HL-60 (cell line): Measurements from ENCODE around the gene SMC3.

Experiments used
- DNase-seq, 2 experiments: peaks; one replicate each; pipeline ENCODE4 v3.0.0-alpha.2; 2010 to 2020; ENCODE audit warnings: low read depth in 1 of 2, low spot score in 1 of 2
- H3K27ac ChIP-seq: fragments of 250-450 bp; sonication (Bioruptor Pico); replicated peaks from 2 replicates; pipeline ENCODE4 v1.5.1; 2020; ENCODE audit warnings: mild to moderate bottlenecking, moderate library complexity
- H3K27me3 ChIP-seq: fragments of 250-450 bp; sonication (Bioruptor Pico); 2 replicates; pipeline ENCODE4 v1.5.1; 2021; ENCODE audit warnings: mild to moderate bottlenecking, moderate library complexity; ENCODE audit not compliant: insufficient read depth, poor library complexity, severe bottlenecking
- H3K4me3 ChIP-seq: replicated peaks from 2 replicates; pipeline ENCODE4 v1.5.1; 2011; ENCODE audit warnings: mild to moderate bottlenecking, control low read depth, low read length; ENCODE audit not compliant: insufficient read depth
- CTCF ChIP-seq: IDR thresholded peaks from one replicate; pipeline ENCODE4 v1.5.1; 2011; ENCODE audit warnings: low read length, control low read depth, inconsistent platforms; ENCODE audit not compliant: insufficient read depth
- GABPA ChIP-seq: IDR thresholded peaks from 2 replicates; pipeline ENCODE4 v1.6.1; 2012; ENCODE audit warnings: low read depth
- POLR2AphosphoS5 ChIP-seq: IDR thresholded peaks from 2 replicates; pipeline ENCODE4 v1.6.1; 2012; ENCODE audit warnings: low read depth
- REST ChIP-seq: IDR thresholded peaks from 2 replicates; pipeline ENCODE4 v1.6.1; 2012; ENCODE audit warnings: low read depth; ENCODE audit not compliant: insufficient replicate concordance
- SPI1 ChIP-seq: IDR thresholded peaks from 2 replicates; pipeline ENCODE4 v1.6.1; 2012; ENCODE audit warnings: low read depth, mild to moderate bottlenecking, borderline replicate concordance

The SMC3 gene

GRCh38 chr10:110612087-110612486 lies 44.6 kb downstream of the SMC3 start:
- Histone ChIP-seq H3K27me3 (no peaks in the 10 kb centered on the region), H3K4me3 (no peak overlapping the region), H3K27ac (no peak overlapping the region)
- TF ChIP-seq REST (no peak), POLR2AphosphoS5 (no peak), SPI1 (no peak)
- DNase-seq: no peak

GRCh38 chr10:110612629-110613028 lies 45.1 kb downstream of the SMC3 start:
- no peak overlapping the region for H3K4me3 ChIP-seq
- DNase-seq: no peak
- H3K27me3 ChIP-seq: no peaks in the 10 kb centered on the region
- no peak overlapping the region for H3K27ac ChIP-seq
- no peak for TF ChIP-seq GABPA

GRCh38 chr10:110613341-110613995 lies 46.0 kb downstream of the SMC3 start:
- no peak for DNase-seq
- Histone ChIP-seq H3K27me3 (no peaks in the 10 kb centered on the region), H3K27ac (no peak overlapping the region), H3K4me3 (no peak overlapping the region)
- TF ChIP-seq SPI1: peak; percentile 89
- no peak for TF ChIP-seq CTCF

GRCh38 chr10:110613996-110614495 lies 46.6 kb downstream of the SMC3 start:
- no peak overlapping the region for H3K4me3 ChIP-seq
- H3K27me3 ChIP-seq: no peaks in the 10 kb centered on the region
- no peak overlapping the region for H3K27ac ChIP-seq
- no peak for DNase-seq
- TF ChIP-seq CTCF: no peak
- no peak for TF ChIP-seq GABPA
- TF ChIP-seq POLR2AphosphoS5: no peak

GRCh38 chr10:110615057-110615747 lies 47.7 kb downstream of the SMC3 start:
- no peak overlapping the region for H3K4me3 ChIP-seq
- H3K27me3 ChIP-seq: no peaks in the 10 kb centered on the region
- TF ChIP-seq POLR2AphosphoS5: no peak
- H3K27ac ChIP-seq: no peak overlapping the region
- no peak for DNase-seq

- no peak for TF ChIP-seq SPI1
- TF ChIP-seq POLR2AphosphoS5: no peak
- no peak for TF ChIP-seq REST
- DNase-seq: no peak
- H3K27me3 ChIP-seq: no peaks in the 10 kb centered on the region
- H3K27ac ChIP-seq: no peak overlapping the region
- H3K4me3 ChIP-seq: no peak overlapping the region
Measured at GRCh38 chr10:110616493-110617033, 49.1 kb downstream of the SMC3 start.
